GM21619 (cell line): ENCODE measurements around the gene ISCU.
"Not testable (repeated sequence)": the region's sequence is repeated elsewhere in the genome, so short reads cannot be mapped to it uniquely, and the experiment has no call there.

ENCODE experiments used
- ATAC-seq: cut with Tn5 transposase; IDR thresholded peaks from one replicate; pipeline ENCODE4 v1.9.1; 2021; ENCODE audit not compliant: unreplicated experiment

ISCU gene

DNA sequence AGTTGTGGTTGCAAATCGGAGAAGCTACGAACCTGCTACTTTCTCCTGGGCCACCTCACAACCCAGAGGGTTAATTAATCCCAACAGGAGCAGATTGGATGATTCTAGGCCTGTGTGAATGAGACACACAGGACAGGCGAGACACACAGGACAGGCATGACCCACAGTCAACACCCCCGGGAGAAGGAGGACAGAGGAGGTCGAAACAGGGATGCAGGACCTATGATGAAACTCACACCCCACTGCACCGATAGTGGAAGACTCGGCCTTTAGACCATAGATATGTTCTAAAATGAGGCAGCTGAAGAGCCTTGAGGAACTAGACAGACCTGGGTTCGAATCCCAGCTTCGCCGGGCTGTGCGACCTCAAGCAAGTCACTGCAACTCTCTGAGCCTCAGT lies 23.9 kb downstream of the ISCU start:
- ATAC-seq, result no peak

GRCh38 chr12:108587826-108588225 lies 25.4 kb downstream of the ISCU start:
- no peak for ATAC-seq

- ATAC-seq, result no peak
Observed at GRCh38 chr12:108589028-108589839, 26.8 kb downstream of the ISCU start.

DNA sequence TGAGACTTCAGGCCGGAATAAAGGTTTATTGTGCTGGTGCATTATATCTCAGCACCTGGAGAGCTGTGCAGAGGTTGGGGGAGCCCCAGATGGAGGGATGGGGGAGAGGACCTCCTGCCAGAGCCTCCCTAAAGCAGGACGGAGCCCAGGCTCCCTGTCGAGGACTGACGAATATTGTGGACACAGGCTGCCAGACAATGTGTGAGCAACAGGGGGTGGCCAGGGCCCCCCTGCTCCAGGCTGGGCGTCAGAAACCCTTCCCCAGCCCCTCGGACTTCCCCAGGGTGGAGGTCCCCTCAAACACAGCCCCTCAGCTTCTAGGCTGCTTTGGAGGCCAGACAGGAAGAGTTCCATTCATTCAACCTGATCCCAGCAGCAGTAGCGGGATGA lies 27.4 kb downstream of the ISCU start:
- ATAC-seq, result no peak

GRCh38 chr12:108590463-108590862 lies 28.1 kb downstream of the ISCU start:
- ATAC-seq, result not testable (repeated sequence)

GRCh38 chr12:108591267-108591980 lies 29.0 kb downstream of the ISCU start:
- no peak for ATAC-seq

DNA sequence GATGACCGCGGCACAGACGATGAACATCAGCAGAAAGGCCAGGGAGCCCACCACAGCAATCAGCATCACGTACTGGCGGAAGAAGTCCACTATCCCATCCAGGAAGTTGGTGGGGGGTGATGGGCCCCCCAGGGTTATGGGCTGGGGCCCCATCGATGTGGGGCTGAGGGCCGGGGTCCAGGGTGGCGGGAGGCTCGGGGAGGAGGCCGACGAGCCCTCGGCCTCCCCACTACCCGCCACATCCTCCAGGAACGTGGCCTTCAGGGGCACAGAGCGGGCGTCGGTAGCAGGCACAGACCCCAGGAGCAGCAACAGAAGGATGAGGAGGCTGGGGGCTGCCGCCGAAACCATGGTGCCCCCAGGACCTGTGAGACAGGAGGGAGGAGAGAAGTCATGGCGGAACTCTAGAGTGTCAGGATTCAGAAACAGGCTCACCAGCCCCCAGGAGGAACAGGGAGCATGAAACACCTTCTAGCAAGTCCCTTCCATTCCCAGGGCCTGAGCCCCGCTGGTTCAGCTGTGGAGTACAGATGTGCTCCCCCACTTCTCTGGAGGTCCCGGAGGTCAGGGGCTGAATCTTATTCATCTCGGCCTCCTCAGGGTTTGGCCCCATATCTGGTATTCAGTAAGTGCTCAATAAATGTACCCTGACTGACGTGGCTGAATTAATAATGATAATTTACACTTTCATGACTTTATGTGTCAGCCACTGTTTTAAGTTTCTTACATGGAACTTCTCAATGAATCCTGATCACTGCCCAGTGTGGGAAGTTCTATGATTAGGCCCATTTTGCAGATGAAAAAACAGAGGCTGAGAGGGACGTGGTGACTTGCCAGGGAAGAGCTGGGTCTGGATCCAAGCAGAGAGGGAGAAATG lies 29.9 kb downstream of the ISCU start:
- no peak for ATAC-seq

DNA sequence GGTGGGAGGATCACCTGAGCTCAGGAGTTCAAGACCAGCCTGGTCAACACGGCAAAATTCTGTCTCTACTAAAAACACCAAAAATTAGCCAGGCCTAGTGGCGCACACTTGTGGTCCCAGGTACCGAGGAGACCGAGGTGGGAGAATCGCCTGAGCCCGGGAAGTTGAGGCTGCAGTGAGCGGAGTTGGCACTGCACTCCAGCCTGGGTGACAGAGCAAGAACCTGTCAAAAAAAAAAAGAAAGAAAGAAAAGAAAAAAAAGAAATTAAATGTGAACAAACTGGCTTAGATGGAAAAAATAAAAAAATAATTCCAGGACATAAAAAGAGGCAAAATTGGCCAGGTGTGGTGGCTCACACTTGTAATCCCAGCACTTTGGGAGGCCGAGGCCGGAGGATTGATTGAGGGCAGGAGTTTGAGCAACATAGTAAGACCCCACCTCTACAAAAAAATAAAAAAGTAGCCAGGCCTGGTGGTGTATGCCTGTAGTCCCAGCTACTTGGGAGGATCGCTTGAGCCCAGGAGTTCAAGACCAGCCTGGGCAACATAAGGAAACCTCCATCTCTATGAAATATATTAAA lies 32.0 kb downstream of the ISCU start:
- ATAC-seq, result no peak

DNA sequence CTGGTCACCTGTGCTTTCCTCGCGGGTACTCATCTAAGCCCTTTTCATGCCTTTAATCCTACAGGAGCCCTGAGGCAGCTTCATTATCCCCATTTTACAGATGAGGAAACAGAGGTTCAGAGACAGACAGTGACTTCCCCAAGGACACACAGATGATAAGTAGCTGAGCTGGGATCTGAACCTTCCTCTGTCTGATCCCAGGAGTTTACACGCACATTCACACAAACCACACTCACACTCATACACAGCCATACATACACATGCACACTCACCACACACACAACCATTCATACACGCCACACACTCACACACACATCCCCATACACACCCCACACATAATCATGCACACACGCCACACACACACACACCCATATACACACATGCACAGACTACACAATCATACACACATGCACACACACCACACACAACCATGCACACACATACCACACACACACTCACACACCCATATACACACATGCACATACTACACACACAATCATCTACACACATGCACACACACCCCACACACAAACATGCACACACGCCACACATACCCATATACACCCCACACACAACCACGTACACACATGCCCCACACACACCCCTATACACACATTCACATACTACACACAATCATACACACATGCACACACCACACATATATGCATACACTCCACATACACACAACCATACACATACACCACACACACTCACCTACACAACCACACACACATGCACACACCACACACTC lies 32.7 kb downstream of the ISCU start:
- ATAC-seq, result no peak

DNA sequence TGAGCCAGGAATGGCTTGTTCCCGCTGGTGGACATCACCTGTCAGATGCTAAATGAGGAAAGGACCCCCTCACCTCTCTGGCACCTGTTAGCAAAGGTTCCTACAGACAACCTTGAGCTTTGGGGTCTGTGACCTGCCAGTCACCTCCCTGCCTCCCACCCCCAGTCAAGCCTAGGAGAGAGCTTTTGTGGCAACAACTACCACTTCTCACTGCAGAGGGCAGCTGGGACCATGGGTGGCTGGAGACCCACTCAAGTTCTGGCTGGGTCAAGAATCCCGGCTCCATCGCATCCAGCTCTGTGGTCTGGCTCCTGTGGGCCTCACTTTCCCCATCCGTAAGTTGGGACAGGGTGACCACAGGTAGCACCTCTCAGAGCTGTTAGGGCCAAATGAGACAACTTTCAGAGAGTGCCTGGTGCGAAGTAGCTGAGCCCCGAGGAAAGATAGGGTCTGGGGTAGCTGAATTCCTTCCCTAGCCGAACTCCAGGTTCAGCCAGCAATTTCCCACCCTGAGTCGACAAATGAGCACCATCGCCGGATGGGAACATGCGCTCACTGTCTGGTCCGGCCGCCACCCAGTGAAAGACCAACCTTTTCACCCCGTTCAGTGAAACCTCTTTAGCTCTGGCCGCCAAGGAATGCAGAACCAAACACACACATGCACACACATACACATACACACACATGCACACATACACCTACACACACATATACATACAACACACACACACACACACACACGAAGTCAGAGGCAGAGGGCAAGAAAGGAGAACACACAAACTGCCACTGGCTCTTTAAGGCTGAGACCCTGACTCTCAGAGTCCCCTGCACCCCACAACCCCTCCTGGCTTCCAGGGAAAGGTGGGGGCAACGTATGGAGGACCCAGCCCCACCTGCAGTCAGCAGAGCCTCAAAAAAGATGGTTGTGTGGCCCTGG lies 33.6 kb downstream of the ISCU start:
- no peak for ATAC-seq

- ATAC-seq, result no peak
Observed at GRCh38 chr12:108596854-108597558, 34.6 kb downstream of the ISCU start.

- ATAC-seq, result no peak
Observed at GRCh38 chr12:108597559-108598471, 35.4 kb downstream of the ISCU start, which contains the start of gene TMEM119. Gene TMEM119 (minus strand): TSS chr12:108598084. CDS start chr12:108592383, 5,701 bp downstream.

GRCh38 chr12:108598553-108599250 lies 36.3 kb downstream of the ISCU start:
- no peak for ATAC-seq

DNA sequence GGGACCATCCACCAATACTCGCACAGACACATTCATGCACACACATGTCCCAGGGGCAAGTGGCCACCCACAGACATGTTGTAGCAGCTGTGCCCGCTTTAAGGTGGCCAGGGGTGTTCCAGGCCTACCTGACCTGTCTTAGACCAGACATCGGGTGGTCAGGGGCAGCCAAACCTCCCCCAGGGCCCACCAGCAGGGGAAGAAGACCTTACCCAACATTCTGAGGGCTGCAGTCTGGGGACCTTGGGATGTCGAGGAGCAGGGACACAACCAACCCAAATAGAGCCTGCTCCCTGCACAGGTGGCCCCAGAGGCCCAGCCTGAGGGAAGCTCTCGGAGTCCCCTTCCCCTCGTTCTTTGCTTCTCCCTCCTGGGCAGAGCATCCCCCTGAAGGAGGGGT lies 37.1 kb downstream of the ISCU start:
- ATAC-seq, result no peak

DNA sequence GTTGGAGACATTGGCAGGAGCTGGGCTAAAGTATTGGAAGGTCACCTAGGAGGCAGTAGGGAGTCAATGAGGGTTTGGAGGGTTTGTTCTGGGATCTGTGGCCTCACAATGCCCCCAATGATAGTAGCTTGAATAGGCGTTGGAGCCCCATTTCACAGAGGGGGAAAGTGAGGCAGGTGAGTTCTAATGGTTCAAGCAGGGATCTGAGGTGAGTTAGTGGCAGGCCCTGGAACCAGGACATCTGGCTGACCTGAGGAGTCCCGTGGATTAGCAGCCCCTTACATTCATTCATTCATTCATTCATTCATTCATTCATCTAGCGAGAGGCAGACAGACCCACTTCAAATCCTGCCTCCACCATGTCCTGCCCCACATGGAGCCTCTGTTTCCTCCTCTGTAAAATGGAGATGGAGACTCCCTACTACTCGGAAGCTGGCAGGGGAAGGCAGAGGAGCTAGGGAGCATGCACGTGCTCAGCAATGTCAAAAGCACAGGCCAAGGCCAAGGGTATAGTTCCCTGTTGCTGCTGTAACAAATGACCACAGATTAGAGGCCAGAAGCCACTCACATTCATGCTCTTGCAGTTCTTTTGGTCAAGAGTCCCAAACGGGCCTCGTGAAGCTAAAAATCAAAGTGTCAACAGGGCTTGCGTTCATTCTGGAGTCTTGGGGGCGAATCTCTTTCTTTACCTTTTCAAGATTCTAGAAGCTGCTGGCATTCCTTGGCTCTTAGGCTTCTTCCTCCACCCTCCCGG lies 37.7 kb downstream of the ISCU start:
- ATAC-seq, result no peak

- ATAC-seq, result no peak
Observed at GRCh38 chr12:108600702-108601007, 38.3 kb downstream of the ISCU start.
